Adrenal gland (tissue), 12 donors: ENCODE measurements around the gene CDH20. TPM values are rescaled to one million over a fixed set of nuclear protein-coding genes. Genes with fewer than 3 reads are reported as not detected.

Source experiments
- DNase-seq, 7 donors: peaks; one replicate each; pipeline ENCODE4 v3.0.0-alpha.2; 2019 to 2020
- H3K27ac ChIP-seq, 5 donors: fragments of 200-600 bp; sonication (generic) in 4 of 5; 1 replicate in 3 of 5; 2 replicates in 2 of 5; pipeline versions ENCODE4 v1.5.1 to v1.8.0; 2016 to 2020; ENCODE audit warnings: mild to moderate bottlenecking in 1 of 5
- H3K27me3 ChIP-seq: fragments of 200-600 bp; 2 replicates; pipeline ENCODE4 v1.8.0; 2021
- H3K36me3 ChIP-seq, 2 donors: fragments of 200-600 bp; replicated peaks in 1 of 2; 1 replicate in 1 of 2; 2 replicates in 1 of 2; pipeline versions ENCODE4 v1.5.1 to v1.8.0; 2018 to 2022
- H3K4me1 ChIP-seq, 2 donors: fragments of 200-600 bp; replicated peaks in 1 of 2; 1 replicate in 1 of 2; 2 replicates in 1 of 2; pipeline versions ENCODE4 v1.5.1 to v1.8.0; 2018 to 2021
- H3K4me3 ChIP-seq, 4 donors: fragments of 200-600 bp; sonication (generic) in 3 of 4; one replicate each; pipeline ENCODE4 v1.5.1; 2016 to 2018
- H3K9me3 ChIP-seq, 3 donors: fragments of 200-600 bp; sonication (generic) in 1 of 3; replicated peaks in 1 of 3; 1 replicate in 2 of 3; 2 replicates in 1 of 3; pipeline versions ENCODE4 v1.5.1 to v1.8.0; 2016 to 2021
- CTCF ChIP-seq, 6 experiments: fragments of 450-650 bp in 4 of 6; fragments of 200-600 bp in 2 of 6; sonication (generic) in 1 of 6; IDR thresholded peaks; 1 replicate in 5 of 6; 2 replicates in 1 of 6; pipeline versions ENCODE4 v1.5.1 to v1.8.0; 2016 to 2021; ENCODE audit warnings: antibody characterized with exemption in 6 of 6, mild to moderate bottlenecking in 2 of 6, moderate library complexity in 1 of 6
- POLR2A ChIP-seq, 2 donors: fragments of 450-650 bp; IDR thresholded peaks; one replicate each; pipeline ENCODE4 v1.6.1; 2017; ENCODE audit warnings: antibody characterized with exemption in 2 of 2, mild to moderate bottlenecking in 2 of 2, moderate library complexity in 1 of 2
- WGBS, 4 donors: extraction: QIAGEN DNeasy Blood & Tissue Kit in 2 of 4; methylation state at CpG; one replicate each; pipeline versions ENCODE4 v1.1.5 to v1.1.7; 2013 to 2017; 5-methylcytosine and 5-hydroxymethylcytosine counted together
- intact Hi-C, 2 donors: fragments of 100-400 bp; cut with DNase I; formaldehyde crosslinking; loops; one replicate each; pipeline versions ENCODE4 v1.14.1 to v1.15.0; 2022 to 2023
- polyA plus RNA-seq, 3 donors: library from polyadenylated mRNA; stranded (reverse); fragments of 200-250 nt in 2 of 3; fragments of 350-450 nt in 1 of 3; fragmentation: Illumina TruSeq in 1 of 3; extraction: RNeasy Lipid Tissue Mini Kit (QIAGEN cat#74804) in 1 of 3; gene quantifications; one replicate each; pipeline ENCODE4 v1.2.3, GENCODE V29; 2013 to 2014
- total RNA-seq, 9 donors: library from RNA; depleted of rRNA in 4 of 9; stranded (reverse); fragments of >200 nt in 4 of 9; fragments of 120-200 nt in 1 of 9; fragmentation: NEBNext Ultra II Directional in 1 of 9; extraction: Animal tissue kit (Norgen Biotek cat#: 25700) in 1 of 9; gene quantifications; one replicate each; pipeline versions ENCODE4 v1.1.0 to v1.2.4, GENCODE V29; 2013 to 2023
- donor health status: healthy with polysubstance abuse.
- donor health status: Bipolar disorder and iron deficiency.
- donor health status: DM: yes; HTN: yes; CAD: no.
- donor health status: DM: no; HTN: no; CAD: no.
- donor health status: DM: no; HTN: no; CAD: no.
- donor health status: DM: yes; HTN: yes; CAD: no.

The CDH20 gene
- total and polyA plus RNA-seq, 12 donors, result 0.07 to 11.6 (median 0.29) TPM; not detected in 2

DNA sequence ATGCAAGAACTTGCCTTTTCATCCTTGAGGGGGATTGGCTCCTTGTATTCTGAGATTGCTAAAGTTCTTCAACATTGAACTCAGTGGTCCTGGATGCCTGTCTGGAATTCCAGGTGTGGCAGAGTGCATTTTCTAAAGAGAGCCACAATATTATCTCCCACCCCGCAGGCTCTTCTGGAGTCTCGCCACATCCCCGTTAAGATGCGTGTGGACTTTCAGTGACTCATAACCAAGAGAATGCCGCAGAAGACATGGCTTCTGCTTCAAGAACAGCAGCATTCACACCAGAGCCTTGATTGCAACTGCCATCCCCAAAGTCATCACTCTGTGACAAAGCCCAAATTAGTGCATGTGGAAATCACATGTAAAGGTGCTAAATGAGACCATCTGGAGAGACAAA, 142.7 kb downstream of the CDH20 start:
- Histone ChIP-seq H3K4me3 (no peak overlapping the region), H3K27me3 (no peaks in the 10 kb centered on the region), H3K9me3 (no peaks in the 10 kb centered on the region), H3K27ac (no peak overlapping the region), H3K36me3 (no peaks in the 10 kb centered on the region), H3K4me1 (no peaks in the 10 kb centered on the region)
- DNase-seq, result no peak
- intact Hi-C loops, result no loop called here
- 82 to 93% (median 89%) methylated on average over 5 of the region's 5 CpGs for WGBS, 4 donors
- TF ChIP-seq CTCF (IDR thresholded peaks at IDR 0.05) (no peak), POLR2A (IDR thresholded peaks at IDR 0.05) (no peak)

DNA sequence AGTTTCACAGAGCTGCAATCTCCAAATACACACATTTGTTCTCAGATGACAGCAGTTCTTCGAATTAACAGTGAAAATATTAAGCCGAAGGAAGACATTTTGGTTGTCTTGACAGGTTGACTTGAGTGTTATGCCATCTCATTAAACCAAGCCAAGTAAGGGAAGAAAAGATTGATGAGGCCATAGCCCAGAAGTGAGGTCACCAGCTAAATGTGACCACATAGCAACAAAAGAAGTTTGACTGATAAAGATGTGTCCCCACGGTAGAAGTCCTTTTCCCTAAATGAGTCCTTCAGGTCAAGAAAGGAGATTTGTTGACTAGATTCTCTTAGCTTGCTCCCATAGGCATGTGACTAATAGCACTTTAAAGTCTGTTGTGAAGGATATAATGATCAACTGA, 156.1 kb downstream of the CDH20 start:
- intact Hi-C loops, result no loop called here
- Histone ChIP-seq H3K4me1 (no peaks in the 10 kb centered on the region), H3K27me3 (no peaks in the 10 kb centered on the region), H3K4me3 (no peak overlapping the region), H3K27ac (no peak overlapping the region), H3K9me3 (no peaks in the 10 kb centered on the region), H3K36me3 (no peaks in the 10 kb centered on the region)
- 69 to 76% (median 71%) methylated on average over 3 of the region's 3 CpGs for WGBS, 4 donors
- no peak for TF ChIP-seq POLR2A (IDR thresholded peaks at IDR 0.05)
- TF ChIP-seq CTCF (IDR thresholded peaks at IDR 0.05), result no peak
- no peak for DNase-seq

- DNase-seq, result no peak
- intact Hi-C loops, result no loop called here
- H3K27me3 ChIP-seq, result peaks cover 11% of the 10 kb centered on the region
- H3K4me3 ChIP-seq, result no peak overlapping the region
- H3K36me3 ChIP-seq, result no peaks in the 10 kb centered on the region
- no peak overlapping the region for H3K27ac ChIP-seq
- no peaks in the 10 kb centered on the region for H3K9me3 ChIP-seq
- 52 to 64% (median 52%) methylated on average over 18 of the region's 18 CpGs for WGBS, 4 donors
- H3K4me1 ChIP-seq, result no peaks in the 10 kb centered on the region
- TF ChIP-seq POLR2A (IDR thresholded peaks at IDR 0.05) (no peak), CTCF (IDR thresholded peaks at IDR 0.05) (no peak)
These were observed 163.1 kb downstream of the CDH20 start for GRCh38 chr18:61496374-61496773.

DNA sequence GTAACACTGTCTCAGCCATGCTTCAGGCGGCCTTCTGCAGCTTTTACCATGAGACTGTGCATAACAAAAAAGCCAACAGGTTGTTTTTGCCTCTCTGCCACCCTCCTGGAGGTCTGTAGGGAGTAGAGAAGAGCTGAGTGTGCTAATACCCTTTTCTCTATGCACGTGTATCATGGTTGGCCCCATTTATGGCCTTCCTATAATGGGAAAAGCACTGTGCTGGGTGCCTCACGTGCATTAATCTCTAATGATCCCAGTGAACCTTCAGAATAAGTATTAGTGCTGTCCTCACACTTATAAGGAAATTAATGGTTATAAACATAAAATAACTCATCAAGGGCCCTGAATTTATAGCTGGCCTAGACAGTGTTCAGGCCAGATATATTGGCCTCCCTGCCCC, 164.2 kb downstream of the CDH20 start:
- Histone ChIP-seq H3K27me3 (peaks cover 11% of the 10 kb centered on the region), H3K4me1 (no peaks in the 10 kb centered on the region), H3K9me3 (no peaks in the 10 kb centered on the region), H3K36me3 (no peaks in the 10 kb centered on the region), H3K27ac (no peak overlapping the region), H3K4me3 (no peak overlapping the region)
- TF ChIP-seq CTCF (IDR thresholded peaks at IDR 0.05), result no peak
- no peak for TF ChIP-seq POLR2A (IDR thresholded peaks at IDR 0.05)
- WGBS, 4 donors, result 79 to 85% (median 83%) methylated on average over 3 of the region's 3 CpGs
- intact Hi-C loops, result no loop called here
- DNase-seq, result no peak
